K562 (cell line): ENCODE results near the gene KCNK7. TPM values are rescaled to one million over a fixed set of nuclear protein-coding genes. Genes with fewer than 3 reads are reported as not detected.

Experiments
- ATAC-seq: fragments of 200-7000 bp; cut with Tn5 transposase; 3 replicates; pipeline ENCODE4 v1.9.1; 2020; ENCODE audit warnings: moderate library complexity
- BruUV-seq: library from RNA; stranded (reverse); fragments of 400-500 nt; replicated peaks from 2 replicates; lab custom pipeline; 2021; lab: Mats Ljungman, UMichigan
- CTCF ChIA-PET: fragments of 300-600 bp; formaldehyde crosslinking; extraction: SDS; loops from one replicate; lab custom pipeline; 2021; ENCODE audit warnings: low intra/inter-chr PET ratio; lab: Yijun Ruan, JAX
- POLR2A ChIA-PET: fragments of 300-600, 350-650 bp; sonication (Branson Sonifier 250); formaldehyde crosslinking; extraction: SDS; loops from one replicate; lab custom pipeline; 2021; ENCODE audit warnings: antibody characterized with exemption, inconsistent platforms; lab: Yijun Ruan, JAX
- DNase-seq, 4 experiments: peaks; one replicate each; pipeline versions ENCODE4 v3.0.0 to v3.0.0-alpha.2; 2011 to 2018; ENCODE audit warnings: low spot score in 3 of 4, mixed read lengths in 3 of 4; ENCODE audit errors: extremely low read depth in 1 of 4
- FAIRE-seq: peaks from 2 replicates; lab custom pipeline; 2011; peaks lifted over from hg19 to GRCh38; lab: Jason Lieb, UNC
- H2AFZ ChIP-seq: 2 replicates; pipeline ENCODE4 v1.6.0; 2011; ENCODE audit warnings: low read depth, low read length, control low read depth, inconsistent platforms
- H3K27ac ChIP-seq: fragments of 200-600 bp; 3 replicates; pipeline ENCODE4 v1.8.0; 2011; ENCODE audit warnings: low read depth, mild to moderate bottlenecking, control low read depth, inconsistent platforms, low read length, moderate library complexity, mixed read lengths; ENCODE audit errors: extremely low read depth
- H3K27me3 ChIP-seq, 2 experiments: fragments of 300-600 bp in 1 of 2; 2 replicates in 1 of 2; 3 replicates in 1 of 2; pipeline versions ENCODE4 v1.6.0 to v1.8.0; 2011; ENCODE audit warnings: inconsistent platforms in 2 of 2, low read length in 2 of 2, mild to moderate bottlenecking in 1 of 2, mixed read lengths in 1 of 2, moderate library complexity in 1 of 2; ENCODE audit not compliant: control insufficient read depth in 2 of 2, insufficient read depth in 2 of 2
- H3K36me3 ChIP-seq: fragments of 300-600 bp; 3 replicates; pipeline ENCODE4 v1.8.0; 2011; ENCODE audit warnings: mild to moderate bottlenecking, low read length, inconsistent platforms; ENCODE audit not compliant: control insufficient read depth, insufficient read depth
- H3K4me1 ChIP-seq, 2 experiments: fragments of 200-600 bp in 1 of 2; replicated peaks in 1 of 2; 2 replicates in 1 of 2; 3 replicates in 1 of 2; pipeline versions ENCODE4 v1.5.1 to v1.8.0; 2011; ENCODE audit warnings: inconsistent platforms in 2 of 2, low read length in 2 of 2, mild to moderate bottlenecking in 1 of 2, mixed read lengths in 1 of 2, moderate library complexity in 1 of 2; ENCODE audit not compliant: control insufficient read depth in 2 of 2, insufficient read depth in 2 of 2
- H3K4me2 ChIP-seq: 2 replicates; pipeline ENCODE4 v1.6.1; 2011; ENCODE audit warnings: low read length, control low read depth, inconsistent platforms, mixed read lengths; ENCODE audit not compliant: insufficient read depth
- H3K4me3 ChIP-seq: fragments of 200-600 bp; sonication (generic), shearing (Covaris generic); 2 replicates; pipeline ENCODE4 v1.5.1; 2016; ENCODE audit warnings: control low read depth, inconsistent platforms
- H3K79me2 ChIP-seq: fragments of 200-600 bp; 3 replicates; pipeline ENCODE4 v1.8.0; 2011; ENCODE audit warnings: low read length, inconsistent platforms; ENCODE audit not compliant: control insufficient read depth, insufficient read depth
- H3K9ac ChIP-seq, 2 experiments: 2 replicates each; pipeline versions ENCODE4 v1.6.0 to v1.6.1; 2011; ENCODE audit warnings: low read depth in 2 of 2, low read length in 2 of 2, control low read depth in 1 of 2, inconsistent platforms in 1 of 2, mild to moderate bottlenecking in 1 of 2, mixed read lengths in 1 of 2; ENCODE audit not compliant: insufficient read depth in 1 of 2
- H3K9me1 ChIP-seq: one replicate; pipeline ENCODE4 v1.6.0; 2011; ENCODE audit warnings: inconsistent platforms, mild to moderate bottlenecking, low read length, moderate library complexity; ENCODE audit not compliant: control insufficient read depth, insufficient read depth
- H3K9me3 ChIP-seq: replicated peaks from 2 replicates; pipeline ENCODE4 v1.5.1; 2011; ENCODE audit warnings: low read depth, low read length, inconsistent platforms; ENCODE audit not compliant: control insufficient read depth, insufficient read depth
- H4K20me1 ChIP-seq: replicated peaks from 2 replicates; pipeline ENCODE4 v1.6.1; 2011; ENCODE audit warnings: low read length, inconsistent platforms, mixed read lengths; ENCODE audit not compliant: control insufficient read depth, insufficient read depth
- DEAF1 ChIP-seq: fragments of 450-650 bp; formaldehyde crosslinking; IDR thresholded peaks from 2 replicates; pipeline ENCODE4 v1.4.0; 2020; ENCODE audit warnings: mild to moderate bottlenecking, moderate library complexity
- GTF2E2 ChIP-seq: fragments of 200-800 bp; sonication (Bioruptor generic); IDR thresholded peaks from 2 replicates; pipeline ENCODE4 v1.6.1; 2016; ENCODE audit warnings: missing genetic modification characterization, missing compliant biosample characterization
- SIN3B ChIP-seq: fragments of 450-650 bp; IDR thresholded peaks from 2 replicates; pipeline ENCODE4 v1.6.1; 2017; ENCODE audit warnings: low read depth, mild to moderate bottlenecking, moderate library complexity
- SOX6 ChIP-seq: fragments of 450-650 bp; IDR thresholded peaks from 2 replicates; pipeline ENCODE4 v1.6.1; 2014; ENCODE audit warnings: mild to moderate bottlenecking
- SRSF1 ChIP-seq: fragments of 200-400 bp; formaldehyde crosslinking; IDR thresholded peaks from 2 replicates; pipeline ENCODE4 v1.6.1; 2017; ENCODE audit warnings: mild to moderate bottlenecking, low read depth, low read length, moderate library complexity
- ZBTB40 ChIP-seq, 2 experiments: fragments of 450-650 bp in 1 of 2; sonication (generic) in 1 of 2; formaldehyde crosslinking in 1 of 2; IDR thresholded peaks; 2 replicates each; pipeline versions ENCODE4 v1.7.1 to v1.9.0; 2016 to 2022; ENCODE audit warnings: inconsistent platforms in 1 of 2, mild to moderate bottlenecking in 1 of 2, missing genetic modification reagents in 1 of 2
- ZBTB7A ChIP-seq: IDR thresholded peaks from 2 replicates; pipeline ENCODE4 v1.6.1; 2011; ENCODE audit warnings: low read depth, mild to moderate bottlenecking, low read length, moderate library complexity, borderline replicate concordance; ENCODE audit not compliant: control insufficient read depth
- ZNF121 ChIP-seq: sonication (generic); formaldehyde crosslinking; conservative IDR thresholded peaks from 2 replicates; pipeline ENCODE4 v1.8.0; 2022; ENCODE audit warnings: missing genetic modification reagents
- ZNF551 ChIP-seq: fragments of 250-450 bp; sonication (Bioruptor Pico); IDR thresholded peaks from 2 replicates; pipeline ENCODE4 v1.5.0; 2021; ENCODE audit warnings: mild to moderate bottlenecking, moderate library complexity
- WGBS: fragments of 100-300 bp; shearing (Covaris generic); methylation state at CpG from one replicate; pipeline ENCODE4 v1.1.6; 2016; ENCODE audit warnings: low coverage, mixed read lengths; ENCODE audit not compliant: insufficient coverage; ENCODE audit errors: missing lambda C conversion rate; 5-methylcytosine and 5-hydroxymethylcytosine counted together
- in situ Hi-C: fragments of 300-500 bp; cut with MboI; formaldehyde crosslinking; loops from 4 replicates; pipeline ENCODE4 v1.15.0; 2018; ENCODE audit warnings: inconsistent platforms, mixed read lengths
- intact Hi-C: fragments of 100-400 bp; cut with micrococcal nuclease; formaldehyde crosslinking; loops from 2 replicates; pipeline ENCODE4 v1.14.2; 2022
- polyA plus RNA-seq, 8 experiments: library from polyadenylated mRNA; depleted of rRNA in 4 of 8; stranded (reverse) in 5 of 8; unstranded in 3 of 8; fragments of >200 nt; fragmentation: Nextera tagmentation in 2 of 8; fragmentation: Illumina TruSeq in 1 of 8; extraction: Ambion mirVana in 2 of 8; extraction: Trizol in 1 of 8; gene quantifications; 2 replicates each; pipeline versions ENCODE4 v1.2.1 to v1.2.3, GENCODE V29; 2011 to 2014; ENCODE audit warnings: inconsistent platforms in 1 of 8, missing spikeins in 1 of 8
- total RNA-seq, 7 experiments: library from RNA; depleted of rRNA in 6 of 7; stranded (reverse); fragments of >200 nt in 6 of 7; fragmentation: Illumina TruSeq in 2 of 7; extraction: Trizol in 2 of 7; gene quantifications; 2 replicates each; pipeline versions ENCODE4 v1.2.1 to v1.2.3, GENCODE V29; 2011 to 2021; ENCODE audit warnings: low replicate concordance in 1 of 7

Gene KCNK7
- total and polyA plus RNA-seq, 9 of the 15 experiments (the other 6 are each of a cell fraction or from before 2014, with no cell fraction given), result 0.07 to 0.40 TPM; not detected in 7

GRCh38 chr11:65574109-65574810 lies 21.3 kb downstream of the KCNK7 start:
- Histone ChIP-seq H3K4me3 (peak overlapping the region; percentile 88), H3K27ac (peak overlapping the region; percentile 89), H3K9me1 (peaks cover 5% of the 10 kb centered on the region), H3K4me2 (peak overlapping the region; percentile 96), H3K79me2 (peaks cover 74% of the 10 kb centered on the region), H4K20me1 (peaks cover 6% of the 10 kb centered on the region), H3K9ac (peak overlapping the region; percentile 66 to 89), H3K27me3 (no peaks in the 10 kb centered on the region; a peak in 1 of 5 replicates), H2AFZ (peak overlapping the region; percentile 63), H3K9me3 (no peaks in the 10 kb centered on the region), H3K36me3 (peaks cover 32% of the 10 kb centered on the region), H3K4me1 (peaks cover 59 to 91% of the 10 kb centered on the region in 2 experiments)
- FAIRE-seq, result peak; percentile 86
- BruUV-seq, result no TSS peak
- ChIA-PET CTCF (interaction anchor here (6.5 kb wide), 1 partner anchor 34 kb away, joined by 63 read pairs; no protein-coding TSS in a partner anchor), POLR2A (interaction anchor here (0.7 to 4.7 kb wide), 9 partner anchors 10 to 326 kb away, joined by 3 to 35 read pairs (median 4); partner anchors contain the start of genes FOSL1, MALAT1 and NEAT1)
- 1% methylated on average over 35 of the region's 67 CpGs for WGBS
- peak; percentile 71 for ATAC-seq
- peak; percentile 86 to 96 (median 90) for DNase-seq
- intact Hi-C loops, result loop anchor here (1.0 to 5.0 kb wide), 4 partner anchors 14 to 102 kb away; partner anchors contain the start of genes SCYL1 and SIPA1
- in situ Hi-C loops, result no loop called here
- TF ChIP-seq ZNF121 (CRISPR knock-in tag) (no peak), ZBTB40 (IDR thresholded peaks at IDR 0.05) (0 out of 2 replicates have a peak, but pooled peaks have one; percentile 27), ZBTB40 (CRISPR knock-in tag; IDR thresholded peaks at IDR 0.05) (no peak), ZNF551 (CRISPR knock-in tag) (no peak), GTF2E2 (tag) (peak; percentile 40; the same call in 1 of the 2 replicates), SRSF1 (no peak), ZBTB7A (peak; percentile 96), SOX6 (peak; percentile 50; the same call in 1 of the 2 replicates), SIN3B (0 out of 2 replicates have a peak, but pooled peaks have one; percentile 21), DEAF1 (CRISPR knock-in tag) (peak; percentile 72)
